Measurements from ENCODE around the gene IL1RAP.

IL1RAP gene

DNA sequence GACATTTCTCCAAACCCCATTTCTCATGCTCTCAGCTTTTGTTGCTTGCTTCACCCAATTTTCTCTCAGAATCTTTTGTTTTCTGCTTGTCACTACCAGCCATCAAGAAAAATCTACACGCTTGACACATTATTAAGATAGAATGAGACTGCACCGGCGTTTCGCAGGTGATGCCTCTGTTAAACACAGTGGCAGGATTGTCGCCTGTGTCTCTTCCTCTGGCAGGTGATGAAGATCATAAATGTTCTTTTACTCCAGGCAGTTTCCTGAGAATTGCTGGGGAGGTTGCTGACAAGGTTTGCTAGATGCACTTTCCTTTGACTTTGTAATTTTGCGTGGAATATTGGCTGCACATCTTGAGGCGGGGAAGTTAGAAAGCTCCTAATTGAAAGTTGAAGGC lies 75.4 kb downstream of the IL1RAP start:
- no peak for TF ChIP-seq PATZ1 (CRISPR knock-in tag; IDR thresholded peaks at IDR 0.05; ENCODE audit: borderline replicate concordance)
- no peak for ATAC-seq

DNA sequence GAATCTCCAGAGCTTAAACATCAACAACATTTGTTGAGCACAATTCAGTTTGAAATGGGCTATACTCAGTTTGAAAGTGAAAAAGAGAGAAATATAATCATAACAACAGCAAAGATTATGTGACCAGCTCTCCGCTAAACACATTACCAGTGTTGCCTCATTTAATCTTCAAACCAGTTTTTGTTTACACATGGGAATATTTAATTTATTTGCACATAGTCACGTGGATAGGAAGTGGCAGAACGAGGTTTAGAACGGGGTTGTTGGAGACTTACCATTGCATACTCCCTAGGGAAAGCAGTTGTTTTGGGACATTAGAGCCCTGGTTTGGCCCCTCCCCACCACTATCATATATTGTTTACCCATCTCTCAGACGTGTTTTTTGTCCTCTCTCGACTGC lies 77.2 kb downstream of the IL1RAP start:
- ATAC-seq = no peak
- TF ChIP-seq, protein P1, sequence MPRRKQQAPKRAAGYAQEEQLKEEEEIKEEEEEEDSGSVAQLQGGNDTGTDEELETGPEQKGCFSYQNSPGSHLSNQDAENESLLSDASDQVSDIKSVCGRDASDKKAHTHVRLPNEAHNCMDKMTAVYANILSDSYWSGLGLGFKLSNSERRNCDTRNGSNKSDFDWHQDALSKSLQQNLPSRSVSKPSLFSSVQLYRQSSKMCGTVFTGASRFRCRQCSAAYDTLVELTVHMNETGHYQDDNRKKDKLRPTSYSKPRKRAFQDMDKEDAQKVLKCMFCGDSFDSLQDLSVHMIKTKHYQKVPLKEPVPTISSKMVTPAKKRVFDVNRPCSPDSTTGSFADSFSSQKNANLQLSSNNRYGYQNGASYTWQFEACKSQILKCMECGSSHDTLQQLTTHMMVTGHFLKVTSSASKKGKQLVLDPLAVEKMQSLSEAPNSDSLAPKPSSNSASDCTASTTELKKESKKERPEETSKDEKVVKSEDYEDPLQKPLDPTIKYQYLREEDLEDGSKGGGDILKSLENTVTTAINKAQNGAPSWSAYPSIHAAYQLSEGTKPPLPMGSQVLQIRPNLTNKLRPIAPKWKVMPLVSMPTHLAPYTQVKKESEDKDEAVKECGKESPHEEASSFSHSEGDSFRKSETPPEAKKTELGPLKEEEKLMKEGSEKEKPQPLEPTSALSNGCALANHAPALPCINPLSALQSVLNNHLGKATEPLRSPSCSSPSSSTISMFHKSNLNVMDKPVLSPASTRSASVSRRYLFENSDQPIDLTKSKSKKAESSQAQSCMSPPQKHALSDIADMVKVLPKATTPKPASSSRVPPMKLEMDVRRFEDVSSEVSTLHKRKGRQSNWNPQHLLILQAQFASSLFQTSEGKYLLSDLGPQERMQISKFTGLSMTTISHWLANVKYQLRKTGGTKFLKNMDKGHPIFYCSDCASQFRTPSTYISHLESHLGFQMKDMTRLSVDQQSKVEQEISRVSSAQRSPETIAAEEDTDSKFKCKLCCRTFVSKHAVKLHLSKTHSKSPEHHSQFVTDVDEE (CRISPR knock-in tag; IDR thresholded peaks at IDR 0.05) = no peak
- no peak for TF ChIP-seq ZFP30 (CRISPR knock-in tag; IDR thresholded peaks at IDR 0.05)
- no peak for TF ChIP-seq ARNTL (CRISPR knock-in tag; IDR thresholded peaks at IDR 0.05; ENCODE audit: borderline replicate concordance, low read depth)
- TF ChIP-seq ZNF70 (CRISPR knock-in tag; IDR thresholded peaks at IDR 0.05) = no peak
- no peak for TF ChIP-seq BACH2 (CRISPR knock-in tag; IDR thresholded peaks at IDR 0.05; ENCODE audit: borderline replicate concordance)
- no peak for TF ChIP-seq CSDC2 (CRISPR knock-in tag; IDR thresholded peaks at IDR 0.05)
- no peak for TF ChIP-seq ESRRG (CRISPR knock-in tag; IDR thresholded peaks at IDR 0.05)

GRCh38 chr3:190593075-190593474 lies 79.2 kb downstream of the IL1RAP start:
- TF ChIP-seq, protein P1 (CRISPR knock-in tag; IDR thresholded peaks at IDR 0.05) = no peak
- no peak for TF ChIP-seq PATZ1 (CRISPR knock-in tag; IDR thresholded peaks at IDR 0.05; ENCODE audit: borderline replicate concordance)
- TF ChIP-seq ISL1 (CRISPR knock-in tag; IDR thresholded peaks at IDR 0.05) = no peak
- TF ChIP-seq ZFP30 (CRISPR knock-in tag; IDR thresholded peaks at IDR 0.05) = no peak
- no peak for TF ChIP-seq ZNF70 (CRISPR knock-in tag; IDR thresholded peaks at IDR 0.05)
- TF ChIP-seq ESRRG (CRISPR knock-in tag; IDR thresholded peaks at IDR 0.05) = no peak
- TF ChIP-seq, protein P2, sequence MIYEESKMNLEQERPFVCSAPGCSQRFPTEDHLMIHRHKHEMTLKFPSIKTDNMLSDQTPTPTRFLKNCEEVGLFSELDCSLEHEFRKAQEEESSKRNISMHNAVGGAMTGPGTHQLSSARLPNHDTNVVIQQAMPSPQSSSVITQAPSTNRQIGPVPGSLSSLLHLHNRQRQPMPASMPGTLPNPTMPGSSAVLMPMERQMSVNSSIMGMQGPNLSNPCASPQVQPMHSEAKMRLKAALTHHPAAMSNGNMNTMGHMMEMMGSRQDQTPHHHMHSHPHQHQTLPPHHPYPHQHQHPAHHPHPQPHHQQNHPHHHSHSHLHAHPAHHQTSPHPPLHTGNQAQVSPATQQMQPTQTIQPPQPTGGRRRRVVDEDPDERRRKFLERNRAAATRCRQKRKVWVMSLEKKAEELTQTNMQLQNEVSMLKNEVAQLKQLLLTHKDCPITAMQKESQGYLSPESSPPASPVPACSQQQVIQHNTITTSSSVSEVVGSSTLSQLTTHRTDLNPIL (CRISPR knock-in tag; IDR thresholded peaks at IDR 0.05; ENCODE audit: low read depth) = no peak
- no peak for TF ChIP-seq ZC3H10 (CRISPR knock-in tag; IDR thresholded peaks at IDR 0.05)
- no peak for TF ChIP-seq SNAI2 (CRISPR knock-in tag; IDR thresholded peaks at IDR 0.05)
- no peak for TF ChIP-seq TCF4 (CRISPR knock-in tag; IDR thresholded peaks at IDR 0.05; ENCODE audit: borderline replicate concordance)
- TF ChIP-seq CSRNP3 (CRISPR knock-in tag; IDR thresholded peaks at IDR 0.05) = no peak
- TF ChIP-seq ARNTL (CRISPR knock-in tag; IDR thresholded peaks at IDR 0.05; ENCODE audit: borderline replicate concordance, low read depth) = no peak
- no peak for TF ChIP-seq GLIS3 (CRISPR knock-in tag; IDR thresholded peaks at IDR 0.05)
- TF ChIP-seq RARB (CRISPR knock-in tag; IDR thresholded peaks at IDR 0.05) = no peak
- TF ChIP-seq POU6F1 (CRISPR knock-in tag; IDR thresholded peaks at IDR 0.05; ENCODE audit: borderline replicate concordance, low read depth) = no peak
- TF ChIP-seq ZFP3 (CRISPR knock-in tag; IDR thresholded peaks at IDR 0.05) = no peak
- TF ChIP-seq TOX (CRISPR knock-in tag; IDR thresholded peaks at IDR 0.05; ENCODE audit: borderline replicate concordance) = no peak
- ATAC-seq = peak; percentile 69

Data from SK-N-SH treated with all-trans-retinoic acid at 6 μM for 48 hours (cell line).